Panc1 (cell line): ENCODE measurements around the gene PPARGC1A.

Experiments
- CTCF ChIP-seq: fragments of 450-650 bp; IDR thresholded peaks from 2 replicates; pipeline ENCODE4 v1.5.1; 2017; ENCODE audit warnings: mild to moderate bottlenecking
- POLR2AphosphoS5 ChIP-seq: IDR thresholded peaks from 2 replicates; pipeline ENCODE4 v1.6.1; 2012; ENCODE audit warnings: mild to moderate bottlenecking, low read depth, low read length, moderate library complexity
- REST ChIP-seq, 2 experiments: IDR thresholded peaks; 2 replicates each; pipeline ENCODE4 v1.6.1; 2011 to 2012; ENCODE audit warnings: low read depth in 2 of 2, control low read depth in 1 of 2, low read length in 1 of 2, mild to moderate bottlenecking in 1 of 2, moderate library complexity in 1 of 2; ENCODE audit not compliant: insufficient read depth in 1 of 2
- SIN3A ChIP-seq: IDR thresholded peaks from 2 replicates; pipeline ENCODE4 v1.6.1; 2012; ENCODE audit warnings: low read depth, mild to moderate bottlenecking, low read length, moderate library complexity, borderline replicate concordance; ENCODE audit not compliant: insufficient read depth
- TCF7L2 ChIP-seq: IDR thresholded peaks from 2 replicates; pipeline ENCODE4 v1.6.1; 2011; ENCODE audit warnings: mild to moderate bottlenecking, low read depth, low read length, inconsistent platforms

GRCh38 chr4:23915459-23916132, 25.7 kb upstream of the PPARGC1A start:
- TF ChIP-seq CTCF: no peak
- TF ChIP-seq TCF7L2: no peak
- no peak for TF ChIP-seq SIN3A
- no peak for TF ChIP-seq POLR2AphosphoS5
- TF ChIP-seq REST (IDR thresholded peaks at IDR 0.05; ENCODE audit: insufficient read depth in 1 of 2, low read depth in 2 of 2, low read length in 1 of 2): no peak
